ENCODE results near the gene INPP5B.
A peak's percentile ranks its signal among the peaks of the same experiment; 100 is the strongest.
"Not testable (repeated sequence)": the region's sequence is repeated elsewhere in the genome, so short reads cannot be mapped to it uniquely, and the experiment has no call there.

Gene INPP5B

GRCh38 chr1:37948166-37948565, 1.3 kb upstream of the INPP5B start:
- no peak for DNase-seq (ENCODE audit: low spot score)

GRCh38 chr1:37947364-37947763, 511 bp upstream of the INPP5B start:
- no peak for DNase-seq (ENCODE audit: low spot score)

- no peak for DNase-seq (ENCODE audit: low spot score)
Measured at GRCh38 chr1:37945743-37946702, 830 bp downstream of the INPP5B start.

GRCh38 chr1:37945251-37945650, 1.6 kb downstream of the INPP5B start:
- DNase-seq (ENCODE audit: low spot score), result no peak

GRCh38 chr1:37944816-37945215, 2.0 kb downstream of the INPP5B start:
- DNase-seq (ENCODE audit: low spot score), result no peak

- DNase-seq (ENCODE audit: low spot score), result no peak
Measured at GRCh38 chr1:37944086-37944763, 2.6 kb downstream of the INPP5B start.

GRCh38 chr1:37940299-37940947, 6.4 kb downstream of the INPP5B start:
- no peak for DNase-seq (ENCODE audit: low spot score)

GRCh38 chr1:37936760-37937159, 10.1 kb downstream of the INPP5B start:
- not testable (repeated sequence) for DNase-seq (ENCODE audit: low spot score)

GRCh38 chr1:37932759-37933158, 14.1 kb downstream of the INPP5B start:
- DNase-seq (ENCODE audit: low spot score), result no peak

GRCh38 chr1:37931361-37932158, 15.3 kb downstream of the INPP5B start:
- peak; percentile 96 for DNase-seq (ENCODE audit: low spot score)

- peak; percentile 2 for DNase-seq (ENCODE audit: low spot score)
Measured at GRCh38 chr1:37931102-37931360, 15.8 kb downstream of the INPP5B start.

GRCh38 chr1:37930246-37931101, 16.4 kb downstream of the INPP5B start:
- peak; percentile 7 for DNase-seq (ENCODE audit: low spot score)

- no peak for DNase-seq (ENCODE audit: low spot score)
Measured at GRCh38 chr1:37926038-37926924, 20.6 kb downstream of the INPP5B start.

GRCh38 chr1:37925316-37925715, 21.5 kb downstream of the INPP5B start:
- no peak for DNase-seq (ENCODE audit: low spot score)

GRCh38 chr1:37923551-37923889, 23.3 kb downstream of the INPP5B start:
- DNase-seq (ENCODE audit: low spot score), result no peak

GRCh38 chr1:37922767-37923550, 23.9 kb downstream of the INPP5B start:
- DNase-seq (ENCODE audit: low spot score), result no peak

- no peak for DNase-seq (ENCODE audit: low spot score)
Measured at GRCh38 chr1:37919277-37919676, 27.6 kb downstream of the INPP5B start.

- no peak for DNase-seq (ENCODE audit: low spot score)
Measured at GRCh38 chr1:37915476-37916093, 31.3 kb downstream of the INPP5B start.
